DND-41 (cell line): ENCODE data around the gene STAC.

Experiments
- EZH2 ChIP-seq: IDR thresholded peaks from 3 replicates; pipeline ENCODE4 v1.6.1; 2012; ENCODE audit warnings: borderline replicate concordance, low read depth, mild to moderate bottlenecking, moderate library complexity, low read length, inconsistent platforms; ENCODE audit not compliant: severe bottlenecking
- TF ChIP-seq, protein P1 (sequence below): IDR thresholded peaks from 2 replicates; pipeline ENCODE4 v1.5.1; 2012; ENCODE audit warnings: borderline replicate concordance, low read length, moderate library complexity, mild to moderate bottlenecking; ENCODE audit not compliant: poor library complexity, severe bottlenecking; ENCODE audit errors: extremely low read depth

DNA sequence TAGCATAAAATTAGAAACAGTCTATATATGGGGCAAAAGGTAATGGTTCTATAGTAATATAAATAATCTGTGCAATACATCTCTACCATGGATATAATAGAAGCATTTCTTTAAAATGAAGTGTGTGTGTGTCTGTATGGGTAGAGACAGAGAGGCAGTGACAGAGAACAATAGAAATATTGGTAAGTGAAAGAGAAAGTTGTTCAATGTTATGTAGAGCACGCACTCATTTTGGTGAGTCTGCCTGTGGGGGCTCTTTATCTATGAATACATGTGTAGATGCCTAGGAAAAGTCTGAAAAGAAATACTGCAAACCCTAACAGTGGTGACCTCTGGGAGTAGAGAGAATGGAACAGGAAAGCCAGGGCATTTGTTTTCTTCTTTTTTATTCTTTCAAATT is 182.6 kb downstream of the STAC start:
- TF ChIP-seq, protein P1, sequence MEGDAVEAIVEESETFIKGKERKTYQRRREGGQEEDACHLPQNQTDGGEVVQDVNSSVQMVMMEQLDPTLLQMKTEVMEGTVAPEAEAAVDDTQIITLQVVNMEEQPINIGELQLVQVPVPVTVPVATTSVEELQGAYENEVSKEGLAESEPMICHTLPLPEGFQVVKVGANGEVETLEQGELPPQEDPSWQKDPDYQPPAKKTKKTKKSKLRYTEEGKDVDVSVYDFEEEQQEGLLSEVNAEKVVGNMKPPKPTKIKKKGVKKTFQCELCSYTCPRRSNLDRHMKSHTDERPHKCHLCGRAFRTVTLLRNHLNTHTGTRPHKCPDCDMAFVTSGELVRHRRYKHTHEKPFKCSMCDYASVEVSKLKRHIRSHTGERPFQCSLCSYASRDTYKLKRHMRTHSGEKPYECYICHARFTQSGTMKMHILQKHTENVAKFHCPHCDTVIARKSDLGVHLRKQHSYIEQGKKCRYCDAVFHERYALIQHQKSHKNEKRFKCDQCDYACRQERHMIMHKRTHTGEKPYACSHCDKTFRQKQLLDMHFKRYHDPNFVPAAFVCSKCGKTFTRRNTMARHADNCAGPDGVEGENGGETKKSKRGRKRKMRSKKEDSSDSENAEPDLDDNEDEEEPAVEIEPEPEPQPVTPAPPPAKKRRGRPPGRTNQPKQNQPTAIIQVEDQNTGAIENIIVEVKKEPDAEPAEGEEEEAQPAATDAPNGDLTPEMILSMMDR: no peak
- no peak for TF ChIP-seq EZH2
